Osteocyte (in vitro differentiated cells): Measurements from ENCODE around the gene SLC43A2. TPM values are rescaled to one million over a fixed set of nuclear protein-coding genes. Genes with fewer than 3 reads are reported as not detected.
A peak's percentile ranks its signal among the peaks of the same experiment; 100 is the strongest.

Experiments
- DNase-seq: peaks from one replicate; pipeline ENCODE4 v3.0.0; 2021; ENCODE audit warnings: mixed read lengths; ENCODE audit not compliant: unreplicated experiment; ENCODE audit errors: extremely low spot score
- H3K27ac Mint-ChIP-seq: one replicate; pipeline ENCODE4 v1.8.0; 2021; ENCODE audit warnings: mild to moderate bottlenecking, mixed read lengths; ENCODE audit not compliant: unreplicated experiment
- H3K27me3 Mint-ChIP-seq: one replicate; pipeline ENCODE4 v1.8.0; 2021; ENCODE audit warnings: mixed read lengths; ENCODE audit not compliant: unreplicated experiment
- H3K36me3 Mint-ChIP-seq: one replicate; pipeline ENCODE4 v1.8.0; 2021; ENCODE audit warnings: mixed read lengths; ENCODE audit not compliant: unreplicated experiment
- H3K4me1 Mint-ChIP-seq: one replicate; pipeline ENCODE4 v1.8.0; 2021; ENCODE audit warnings: mixed read lengths; ENCODE audit not compliant: unreplicated experiment
- H3K4me3 Mint-ChIP-seq: one replicate; pipeline ENCODE4 v1.8.0; 2021; ENCODE audit warnings: mild to moderate bottlenecking, moderate library complexity, mixed read lengths; ENCODE audit not compliant: unreplicated experiment
- H3K9me3 Mint-ChIP-seq: one replicate; pipeline ENCODE4 v1.8.0; 2021; ENCODE audit warnings: mixed read lengths; ENCODE audit not compliant: unreplicated experiment
- CTCF ChIP-seq: fragments of 200-600 bp; sonication (generic); IDR thresholded peaks from 2 replicates; pipeline ENCODE4 v1.5.0; 2021; ENCODE audit warnings: antibody characterized with exemption, mild to moderate bottlenecking, moderate library complexity
- total RNA-seq: library from RNA; stranded (reverse); gene quantifications from 2 replicates; pipeline ENCODE4 v1.2.1, GENCODE V29; 2021

Gene SLC43A2
- total RNA-seq, 1 donor from 2014 or later = 7.3 TPM

- TF ChIP-seq CTCF = no peak
- no peak for DNase-seq
- Mint-ChIP-seq H3K4me3 (peak within 1 kb of the TSS; percentile 63), H3K36me3 (peaks cover 24% of the 10 kb centered on the region), H3K4me1 (peaks cover 9% of the 10 kb centered on the region), H3K9me3 (no peaks in the 10 kb centered on the region), H3K27ac (peak within 1 kb of the TSS; percentile 57), H3K27me3 (no peaks in the 10 kb centered on the region)
Measured at GRCh38 chr17:1649844-1650501, 21.3 kb upstream of the SLC43A2 start, which contains the start of gene RILP. TSS of gene RILP (minus strand) at chr17:1649866. CDS start at chr17:1649804, 62 bp downstream.

- H3K36me3 Mint-ChIP-seq = peaks cover 20% of the 10 kb centered on the region
- H3K4me3 Mint-ChIP-seq = peak overlapping the region; percentile 63
- H3K27ac Mint-ChIP-seq = peak overlapping the region; percentile 57
Measured at GRCh38 chr17:1648963-1649843, 20.6 kb upstream of the SLC43A2 start.

GRCh38 chr17:1648173-1648962, 19.7 kb upstream of the SLC43A2 start:
- no peaks in the 10 kb centered on the region for H3K9me3 Mint-ChIP-seq
- H3K4me3 Mint-ChIP-seq = peak overlapping the region; percentile 44
- peaks cover 13% of the 10 kb centered on the region for H3K4me1 Mint-ChIP-seq
- no peak overlapping the region for H3K27ac Mint-ChIP-seq
- TF ChIP-seq CTCF = no peak
- H3K36me3 Mint-ChIP-seq = peaks cover 13% of the 10 kb centered on the region
- DNase-seq = no peak
- no peaks in the 10 kb centered on the region for H3K27me3 Mint-ChIP-seq

More at GRCh38 chr17:1648963-1649843, 20.6 kb upstream of the SLC43A2 start:
- Mint-ChIP-seq H3K4me1 (peaks cover 11% of the 10 kb centered on the region), H3K27me3 (no peaks in the 10 kb centered on the region), H3K9me3 (no peaks in the 10 kb centered on the region)
- peak; percentile 90 for TF ChIP-seq CTCF
- peak; percentile 98 for DNase-seq

- Mint-ChIP-seq H3K4me3 (no peak overlapping the region), H3K27ac (no peak overlapping the region)
- no peak for DNase-seq
Measured at GRCh38 chr17:1647802-1648171, 19.2 kb upstream of the SLC43A2 start.

More at GRCh38 chr17:1647802-1648171, 19.2 kb upstream of the SLC43A2 start:
- H3K36me3 Mint-ChIP-seq = peaks cover 8% of the 10 kb centered on the region
- H3K4me1 Mint-ChIP-seq = peaks cover 13% of the 10 kb centered on the region
- no peak for TF ChIP-seq CTCF
- H3K9me3 Mint-ChIP-seq = no peaks in the 10 kb centered on the region
- H3K27me3 Mint-ChIP-seq = no peaks in the 10 kb centered on the region
